K562 (cell line): Measurements from ENCODE around the gene CDC14A. TPM values are rescaled to one million over a fixed set of nuclear protein-coding genes. Genes with fewer than 3 reads are reported as not detected.

ENCODE experiments used
- CC2D1A ChIP-seq: fragments of 450-650 bp; IDR thresholded peaks from 2 replicates; pipeline ENCODE4 v1.6.1; 2017; ENCODE audit warnings: mild to moderate bottlenecking
- CHAMP1 ChIP-seq: fragments of 450-650 bp; IDR thresholded peaks from 2 replicates; pipeline ENCODE4 v1.6.1; 2016; ENCODE audit warnings: mild to moderate bottlenecking
- CREB3L1 ChIP-seq: fragments of 450-650 bp; IDR thresholded peaks from 2 replicates; pipeline ENCODE4 v1.6.1; 2014; ENCODE audit warnings: low read depth, mild to moderate bottlenecking, moderate library complexity, borderline replicate concordance
- CTCF ChIP-seq, 3 experiments: IDR thresholded peaks in 2 of 3; conservative IDR thresholded peaks in 1 of 3; 2 replicates each; pipeline ENCODE4 v1.5.1; 2011 to 2012; ENCODE audit warnings: low read length in 3 of 3, mild to moderate bottlenecking in 3 of 3, control low read depth in 2 of 3, improper control_type of control experiment in 1 of 3, inconsistent platforms in 1 of 3, low read depth in 1 of 3, mixed read lengths in 1 of 3, moderate library complexity in 1 of 3; ENCODE audit not compliant: insufficient read depth in 2 of 3
- FOXM1 ChIP-seq, 2 experiments: fragments of 450-650 bp in 1 of 2; sonication (generic) in 1 of 2; formaldehyde crosslinking in 1 of 2; IDR thresholded peaks; 2 replicates each; pipeline versions ENCODE4 v1.6.1 to v1.9.0; 2017 to 2022; ENCODE audit warnings: low read depth in 2 of 2, mild to moderate bottlenecking in 2 of 2, missing genetic modification reagents in 1 of 2, moderate library complexity in 1 of 2
- GTF2F1 ChIP-seq: IDR thresholded peaks from 2 replicates; pipeline ENCODE4 v1.6.1; 2011; ENCODE audit warnings: low read depth, low read length, improper control_type of control experiment
- MYNN ChIP-seq, 2 experiments: sonication (generic); formaldehyde crosslinking in 1 of 2; IDR thresholded peaks; 2 replicates each; pipeline versions ENCODE4 v1.5.0 to v1.6.1; 2016 to 2020; ENCODE audit warnings: antibody characterized with exemption in 1 of 2, missing genetic modification reagents in 1 of 2
- NFIC ChIP-seq: fragments of 450-650 bp; IDR thresholded peaks from 2 replicates; pipeline ENCODE4 v1.6.1; 2017; ENCODE audit warnings: mild to moderate bottlenecking, inconsistent platforms
- PHF8 ChIP-seq: fragments of 200-600 bp; sonication (generic); IDR thresholded peaks from 2 replicates; pipeline ENCODE4 v1.6.1; 2012; ENCODE audit warnings: mixed run types, mild to moderate bottlenecking, inconsistent platforms, low read length, moderate library complexity, borderline replicate concordance
- SMARCE1 ChIP-seq: fragments of 450-650 bp; IDR thresholded peaks from 2 replicates; pipeline ENCODE4 v1.7.1; 2016; ENCODE audit warnings: mild to moderate bottlenecking
- TFAP4 ChIP-seq: sonication (generic); formaldehyde crosslinking; IDR thresholded peaks from 2 replicates; pipeline ENCODE4 v1.8.0; 2022; ENCODE audit warnings: missing genetic modification reagents, mild to moderate bottlenecking, moderate library complexity, borderline replicate concordance
- XRCC5 ChIP-seq: fragments of 200-400 bp; formaldehyde crosslinking; IDR thresholded peaks from 2 replicates; pipeline ENCODE4 v1.6.1; 2017; ENCODE audit warnings: low read depth, mild to moderate bottlenecking, low read length
- ZBTB26 ChIP-seq: fragments of 450-650 bp; formaldehyde crosslinking; IDR thresholded peaks from 2 replicates; pipeline ENCODE4 v1.4.0; 2022; ENCODE audit warnings: missing genetic modification characterization
- ZBTB7A ChIP-seq: IDR thresholded peaks from 2 replicates; pipeline ENCODE4 v1.6.1; 2011; ENCODE audit warnings: low read depth, mild to moderate bottlenecking, low read length, moderate library complexity, borderline replicate concordance; ENCODE audit not compliant: control insufficient read depth
- ZFP1 ChIP-seq: fragments of 450-650 bp; formaldehyde crosslinking; IDR thresholded peaks from 2 replicates; pipeline ENCODE4 v1.4.0; 2020; ENCODE audit warnings: mild to moderate bottlenecking, mixed read lengths
- ZNF263 ChIP-seq: sonication (generic); formaldehyde crosslinking; IDR thresholded peaks from 2 replicates; pipeline ENCODE4 v1.8.0; 2022; ENCODE audit warnings: mild to moderate bottlenecking, missing genetic modification reagents, borderline replicate concordance
- ZNF561 ChIP-seq: fragments of 450-650 bp; formaldehyde crosslinking; conservative IDR thresholded peaks from 2 replicates; pipeline ENCODE4 v1.4.0; 2020; ENCODE audit warnings: mild to moderate bottlenecking, moderate library complexity
- polyA plus RNA-seq, 8 experiments: library from polyadenylated mRNA; depleted of rRNA in 4 of 8; stranded (reverse) in 5 of 8; unstranded in 3 of 8; fragments of >200 nt; fragmentation: Nextera tagmentation in 2 of 8; fragmentation: Illumina TruSeq in 1 of 8; extraction: Ambion mirVana in 2 of 8; extraction: Trizol in 1 of 8; gene quantifications; 2 replicates each; pipeline versions ENCODE4 v1.2.1 to v1.2.3, GENCODE V29; 2011 to 2014; ENCODE audit warnings: inconsistent platforms in 1 of 8, missing spikeins in 1 of 8
- total RNA-seq, 7 experiments: library from RNA; depleted of rRNA in 6 of 7; stranded (reverse); fragments of >200 nt in 6 of 7; fragmentation: Illumina TruSeq in 2 of 7; extraction: Trizol in 2 of 7; gene quantifications; 2 replicates each; pipeline versions ENCODE4 v1.2.1 to v1.2.3, GENCODE V29; 2011 to 2021; ENCODE audit warnings: low replicate concordance in 1 of 7

Gene CDC14A
- total and polyA plus RNA-seq, 9 of the 15 experiments (the other 6 are each of a cell fraction or from before 2014, with no cell fraction given) = 17.0 to 74.3 (median 33.4) TPM

GRCh38 chr1:100351095-100351887 is 1.0 kb upstream of the CDC14A start (continued):
- peak; percentile 59; the same call in 1 of the 2 replicates for TF ChIP-seq CREB3L1
- peak; percentile 70; the same call in 1 of the 2 replicates for TF ChIP-seq CC2D1A
- peak; percentile 28; the same call in 1 of the 2 replicates for TF ChIP-seq GTF2F1
- peak; percentile 15; the same call in 1 of the 2 replicates for TF ChIP-seq FOXM1 (IDR thresholded peaks at IDR 0.05; ENCODE audit: low read depth)
- no peak for TF ChIP-seq FOXM1 (CRISPR knock-in tag; IDR thresholded peaks at IDR 0.05; ENCODE audit: low read depth)
- peak; percentile 78 to 92 (median 79) for TF ChIP-seq CTCF (IDR thresholded peaks at IDR 0.05 in 2 of 3, conservative IDR thresholded peaks at IDR 0.05 in 1 of 3; ENCODE audit: insufficient read depth in 2 of 3, low read depth in 1 of 3, low read length in 3 of 3)
- TF ChIP-seq ZFP1 (CRISPR knock-in tag) = no peak
- TF ChIP-seq PHF8 = peak; percentile 92
- peak; percentile 49; the same call in 1 of the 2 replicates for TF ChIP-seq MYNN (IDR thresholded peaks at IDR 0.05)
- no peak for TF ChIP-seq MYNN (CRISPR knock-in tag; IDR thresholded peaks at IDR 0.05)
- no peak for TF ChIP-seq ZNF561 (CRISPR knock-in tag)
- TF ChIP-seq ZBTB26 (CRISPR knock-in tag) = no peak
- TF ChIP-seq CHAMP1 = peak; percentile 41; the same call in 1 of the 2 replicates
- peak; percentile 49; the same call in 1 of the 2 replicates for TF ChIP-seq ZNF263 (CRISPR knock-in tag)
- TF ChIP-seq ZBTB7A = peak; percentile 70; the same call in 1 of the 2 replicates
- peak; percentile 20; the same call in 1 of the 2 replicates for TF ChIP-seq XRCC5
- peak; percentile 27 for TF ChIP-seq NFIC
- peak; percentile 71 for TF ChIP-seq TFAP4 (CRISPR knock-in tag)
- peak; percentile 76 for TF ChIP-seq SMARCE1
